SK-N-SH treated with all-trans-retinoic acid at 6 μM for 48 hours (cell line): ENCODE data around the gene RASAL2.

Experiments used
- ATAC-seq: fragments of 200-7000 bp; cut with Tn5 transposase; 3 replicates; pipeline ENCODE4 v1.9.1; 2020; ENCODE audit warnings: mild to moderate bottlenecking, moderate library complexity
- ARNTL ChIP-seq: fragments of 450-650 bp; formaldehyde crosslinking; IDR thresholded peaks from 2 replicates; pipeline ENCODE4 v1.5.0; 2020; ENCODE audit warnings: low read depth, mild to moderate bottlenecking, moderate library complexity, borderline replicate concordance
- BACH2 ChIP-seq: fragments of 250-450 bp; sonication (Bioruptor Pico); IDR thresholded peaks from 2 replicates; pipeline ENCODE4 v1.9.0; 2021; ENCODE audit warnings: mild to moderate bottlenecking, borderline replicate concordance
- CREB5 ChIP-seq: fragments of 250-450 bp; sonication (Bioruptor Pico); IDR thresholded peaks from 2 replicates; pipeline ENCODE4 v1.5.1; 2020; ENCODE audit warnings: low read depth, mild to moderate bottlenecking, moderate library complexity
- CSDC2 ChIP-seq: fragments of 250-450 bp; sonication (Bioruptor Pico); IDR thresholded peaks from 2 replicates; pipeline ENCODE4 v1.5.0; 2020; ENCODE audit warnings: mild to moderate bottlenecking, moderate library complexity
- CSRNP3 ChIP-seq: fragments of 250-450 bp; sonication (Bioruptor Pico); IDR thresholded peaks from 2 replicates; pipeline ENCODE4 v1.5.1; 2021; ENCODE audit warnings: mild to moderate bottlenecking, moderate library complexity
- ESRRG ChIP-seq: fragments of 250-450 bp; sonication (Bioruptor Pico); IDR thresholded peaks from 2 replicates; pipeline ENCODE4 v1.6.1; 2021; ENCODE audit warnings: mild to moderate bottlenecking
- GLIS3 ChIP-seq: fragments of 250-450 bp; sonication (Bioruptor Pico); IDR thresholded peaks from 2 replicates; pipeline ENCODE4 v1.5.0; 2020; ENCODE audit warnings: mild to moderate bottlenecking, moderate library complexity
- ISL1 ChIP-seq: fragments of 250-450 bp; sonication (Bioruptor Pico); IDR thresholded peaks from 2 replicates; pipeline ENCODE4 v2.1.2; 2022; ENCODE audit warnings: mild to moderate bottlenecking, moderate library complexity
- OSR1 ChIP-seq: fragments of 250-450 bp; sonication (Bioruptor Pico); IDR thresholded peaks from 2 replicates; pipeline ENCODE4 v1.8.0; 2022; ENCODE audit warnings: moderate library complexity, mild to moderate bottlenecking, inconsistent platforms
- PATZ1 ChIP-seq: fragments of 250-450 bp; sonication (Bioruptor Pico); IDR thresholded peaks from 2 replicates; pipeline ENCODE4 v1.8.0; 2020; ENCODE audit warnings: mild to moderate bottlenecking, moderate library complexity, borderline replicate concordance
- POU6F1 ChIP-seq: fragments of 250-450 bp; sonication (Bioruptor Pico); IDR thresholded peaks from 2 replicates; pipeline ENCODE4 v1.8.0; 2021; ENCODE audit warnings: low read depth, mild to moderate bottlenecking, moderate library complexity, borderline replicate concordance
- PPARA ChIP-seq: fragments of 250-450 bp; sonication (Bioruptor Pico); IDR thresholded peaks from 2 replicates; pipeline ENCODE4 v1.5.0; 2020; ENCODE audit warnings: mild to moderate bottlenecking, borderline replicate concordance
- RARB ChIP-seq: fragments of 250-450 bp; sonication (Bioruptor Pico); IDR thresholded peaks from 2 replicates; pipeline ENCODE4 v1.8.0; 2021; ENCODE audit warnings: mild to moderate bottlenecking, moderate library complexity
- SNAI2 ChIP-seq: fragments of 250-450 bp; sonication (Bioruptor Pico); IDR thresholded peaks from 2 replicates; pipeline ENCODE4 v1.5.0; 2020; ENCODE audit warnings: mild to moderate bottlenecking, moderate library complexity
- TCF4 ChIP-seq: fragments of 250-450 bp; sonication (Bioruptor Pico); IDR thresholded peaks from 2 replicates; pipeline ENCODE4 v1.8.0; 2021; ENCODE audit warnings: mild to moderate bottlenecking, moderate library complexity, borderline replicate concordance
- TSHZ2 ChIP-seq: fragments of 250-450 bp; sonication (Bioruptor Pico); IDR thresholded peaks from 2 replicates; pipeline ENCODE4 v1.5.0; 2020; ENCODE audit warnings: mild to moderate bottlenecking, moderate library complexity
- ZFP3 ChIP-seq: fragments of 250-450 bp; sonication (Bioruptor Pico); IDR thresholded peaks from 2 replicates; pipeline ENCODE4 v1.5.0; 2020; ENCODE audit warnings: mild to moderate bottlenecking, moderate library complexity
- ZFP30 ChIP-seq: fragments of 450-650 bp; formaldehyde crosslinking; IDR thresholded peaks from 2 replicates; pipeline ENCODE4 v1.5.0; 2022; ENCODE audit warnings: mild to moderate bottlenecking, moderate library complexity
- ZNF565 ChIP-seq: fragments of 450-650 bp; formaldehyde crosslinking; conservative IDR thresholded peaks from 2 replicates; pipeline ENCODE4 v1.5.0; 2020; ENCODE audit warnings: low read depth, mild to moderate bottlenecking, moderate library complexity
- ZNF70 ChIP-seq: fragments of 450-650 bp; formaldehyde crosslinking; IDR thresholded peaks from 2 replicates; pipeline ENCODE4 v1.5.0; 2020; ENCODE audit warnings: mild to moderate bottlenecking, moderate library complexity

Gene RASAL2

GRCh38 chr1:178461701-178462100 is 367.8 kb downstream of the RASAL2 start:
- TF ChIP-seq CSRNP3 (no peak), BACH2 (CRISPR knock-in tag) (no peak), ZFP3 (CRISPR knock-in tag) (no peak), CSDC2 (no peak), OSR1 (CRISPR knock-in tag) (no peak), PATZ1 (no peak), RARB (CRISPR knock-in tag) (no peak), TCF4 (CRISPR knock-in tag) (no peak)
- no peak for ATAC-seq

- ATAC-seq = no peak
These were observed 370.2 kb downstream of the RASAL2 start for GRCh38 chr1:178464141-178464540.

More at GRCh38 chr1:178464141-178464540, 370.2 kb downstream of the RASAL2 start:
- no peak for TF ChIP-seq TCF4 (CRISPR knock-in tag)
- no peak for TF ChIP-seq TSHZ2 (CRISPR knock-in tag)
- no peak for TF ChIP-seq PPARA (CRISPR knock-in tag)
- TF ChIP-seq ISL1 = no peak
- TF ChIP-seq BACH2 (CRISPR knock-in tag) = no peak
- no peak for TF ChIP-seq ZNF565 (CRISPR knock-in tag)
- no peak for TF ChIP-seq ZFP30 (CRISPR knock-in tag)
- no peak for TF ChIP-seq ARNTL
- TF ChIP-seq SNAI2 = no peak
- no peak for TF ChIP-seq CREB5
- no peak for TF ChIP-seq ZFP3 (CRISPR knock-in tag)
- TF ChIP-seq GLIS3 = no peak
- no peak for TF ChIP-seq ESRRG (CRISPR knock-in tag)
- no peak for TF ChIP-seq POU6F1 (CRISPR knock-in tag)
- TF ChIP-seq CSDC2 = no peak
- TF ChIP-seq OSR1 (CRISPR knock-in tag) = no peak
- TF ChIP-seq ZNF70 (CRISPR knock-in tag) = no peak
- TF ChIP-seq, all 23 proteins: peak for 0
